Measurements from ENCODE around the gene OFD1.

OFD1 gene

DNA sequence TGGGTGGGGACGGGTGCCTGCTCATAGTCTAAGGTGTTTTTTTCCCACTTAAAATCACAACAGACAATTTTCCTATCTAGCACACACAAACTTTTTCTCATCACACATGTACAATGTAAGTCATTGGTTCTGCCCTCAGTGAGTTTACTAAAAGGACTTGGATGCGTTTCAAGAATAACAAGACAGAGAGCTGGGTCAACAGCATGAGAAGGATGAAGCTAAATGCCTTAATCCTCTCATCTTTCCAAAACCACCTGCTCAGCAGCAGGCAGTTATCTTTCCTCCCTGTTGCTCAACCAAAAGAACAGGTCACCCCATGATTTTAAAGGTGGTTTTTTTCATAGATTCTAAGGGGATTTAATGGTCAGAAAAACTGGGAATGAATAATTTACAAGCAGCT lies 40.1 kb downstream of the OFD1 start:
- Histone ChIP-seq H3K9ac (ENCODE audit: low read length) (no peak overlapping the region), H3K27ac (ENCODE audit: low read length) (no peak overlapping the region), H3K4me1 (ENCODE audit: low read length) (no peaks in the 10 kb centered on the region), H2AFZ (ENCODE audit: low read length) (no peak overlapping the region), H3K9me3 (replicated peaks; ENCODE audit: insufficient read depth, low read length) (no peaks in the 10 kb centered on the region), H3K9me2 (replicated peaks; ENCODE audit: insufficient read depth, low read length) (no peaks in the 10 kb centered on the region), H3F3A (ENCODE audit: insufficient read depth, low read length) (no peaks in the 10 kb centered on the region), H3K4me3 (ENCODE audit: low read length) (no peak overlapping the region), H3K79me2 (ENCODE audit: low read length) (no peaks in the 10 kb centered on the region), H3K4me2 (ENCODE audit: low read depth, low read length) (no peak overlapping the region), H4K20me1 (ENCODE audit: insufficient read depth, low read length) (no peaks in the 10 kb centered on the region), H3K36me3 (replicated peaks; ENCODE audit: insufficient read depth, low read length) (no peaks in the 10 kb centered on the region), H3K27me3 (replicated peaks; ENCODE audit: insufficient read depth, low read length) (no peaks in the 10 kb centered on the region)
- TF ChIP-seq, protein P1, sequence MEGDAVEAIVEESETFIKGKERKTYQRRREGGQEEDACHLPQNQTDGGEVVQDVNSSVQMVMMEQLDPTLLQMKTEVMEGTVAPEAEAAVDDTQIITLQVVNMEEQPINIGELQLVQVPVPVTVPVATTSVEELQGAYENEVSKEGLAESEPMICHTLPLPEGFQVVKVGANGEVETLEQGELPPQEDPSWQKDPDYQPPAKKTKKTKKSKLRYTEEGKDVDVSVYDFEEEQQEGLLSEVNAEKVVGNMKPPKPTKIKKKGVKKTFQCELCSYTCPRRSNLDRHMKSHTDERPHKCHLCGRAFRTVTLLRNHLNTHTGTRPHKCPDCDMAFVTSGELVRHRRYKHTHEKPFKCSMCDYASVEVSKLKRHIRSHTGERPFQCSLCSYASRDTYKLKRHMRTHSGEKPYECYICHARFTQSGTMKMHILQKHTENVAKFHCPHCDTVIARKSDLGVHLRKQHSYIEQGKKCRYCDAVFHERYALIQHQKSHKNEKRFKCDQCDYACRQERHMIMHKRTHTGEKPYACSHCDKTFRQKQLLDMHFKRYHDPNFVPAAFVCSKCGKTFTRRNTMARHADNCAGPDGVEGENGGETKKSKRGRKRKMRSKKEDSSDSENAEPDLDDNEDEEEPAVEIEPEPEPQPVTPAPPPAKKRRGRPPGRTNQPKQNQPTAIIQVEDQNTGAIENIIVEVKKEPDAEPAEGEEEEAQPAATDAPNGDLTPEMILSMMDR (IDR thresholded peaks at IDR 0.05; ENCODE audit: low read length): no peak
- TF ChIP-seq EZH2 (optimal IDR thresholded peaks at IDR 0.05; ENCODE audit: low read depth, low read length) (no peak), EZH2phosphoT487 (IDR thresholded peaks at IDR 0.05; ENCODE audit: low read length) (no peak)
- no peak for DNase-seq

DNA sequence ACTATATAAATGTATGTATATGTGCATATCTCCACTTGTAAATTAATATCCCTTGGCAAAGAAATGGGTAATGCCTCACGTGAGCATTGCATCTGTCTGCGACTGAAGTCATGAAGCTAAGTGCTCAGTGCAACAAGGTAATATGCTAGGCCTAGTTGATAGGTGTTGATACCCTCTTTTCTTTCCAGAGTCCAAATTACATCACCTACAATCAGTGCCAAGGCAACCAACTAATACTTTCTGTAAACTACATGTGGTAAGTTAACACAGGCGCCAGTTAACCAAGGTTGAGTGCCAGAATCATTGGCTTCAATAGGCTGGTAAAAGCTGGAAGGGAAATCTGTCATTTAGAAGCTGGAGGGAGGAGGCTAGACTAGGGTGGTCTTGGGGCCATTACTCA lies 41.3 kb downstream of the OFD1 start:
- H3K4me3 ChIP-seq (ENCODE audit: low read length): no peak overlapping the region
- H3K27me3 ChIP-seq (replicated peaks; ENCODE audit: insufficient read depth, low read length): no peaks in the 10 kb centered on the region
- H2AFZ ChIP-seq (ENCODE audit: low read length): no peak overlapping the region
- H3K9ac ChIP-seq (ENCODE audit: low read length): no peak overlapping the region
- H3K9me3 ChIP-seq (replicated peaks; ENCODE audit: insufficient read depth, low read length): no peaks in the 10 kb centered on the region
- H3K27ac ChIP-seq (ENCODE audit: low read length): no peak overlapping the region
- H3K4me2 ChIP-seq (ENCODE audit: low read depth, low read length): no peak overlapping the region
- no peaks in the 10 kb centered on the region for H3F3A ChIP-seq (ENCODE audit: insufficient read depth, low read length)
- no peaks in the 10 kb centered on the region for H3K36me3 ChIP-seq (replicated peaks; ENCODE audit: insufficient read depth, low read length)
- no peak for DNase-seq
- H4K20me1 ChIP-seq (ENCODE audit: insufficient read depth, low read length): no peaks in the 10 kb centered on the region
- H3K79me2 ChIP-seq (ENCODE audit: low read length): no peaks in the 10 kb centered on the region
- H3K4me1 ChIP-seq (ENCODE audit: low read length): no peaks in the 10 kb centered on the region
- no peaks in the 10 kb centered on the region for H3K9me2 ChIP-seq (replicated peaks; ENCODE audit: insufficient read depth, low read length)
- no peak for TF ChIP-seq EZH2phosphoT487 (IDR thresholded peaks at IDR 0.05; ENCODE audit: low read length)
- TF ChIP-seq, protein P1 (IDR thresholded peaks at IDR 0.05; ENCODE audit: low read length): no peak
- TF ChIP-seq EZH2 (optimal IDR thresholded peaks at IDR 0.05; ENCODE audit: low read depth, low read length): no peak

DNA sequence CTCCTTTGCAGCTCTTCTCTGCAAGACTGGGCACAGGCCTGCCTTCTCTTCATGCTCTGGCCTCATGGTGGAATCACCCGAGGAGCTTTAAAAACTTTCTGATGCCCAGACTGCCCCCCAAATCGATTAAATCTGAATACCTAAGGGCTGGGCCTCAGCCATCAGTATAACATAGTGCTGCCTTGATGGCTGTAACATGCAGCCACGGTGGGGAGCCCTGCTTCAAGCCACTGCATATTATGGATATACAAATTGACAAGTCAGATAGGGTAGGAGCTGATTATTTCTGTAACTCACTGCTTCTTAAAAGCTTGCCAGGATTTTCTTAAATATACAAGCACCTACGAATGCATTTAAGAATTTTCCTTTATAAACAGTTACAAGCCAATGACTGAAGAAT lies 41.8 kb downstream of the OFD1 start:
- Histone ChIP-seq H3K79me2 (ENCODE audit: low read length) (no peaks in the 10 kb centered on the region), H3K4me3 (ENCODE audit: low read length) (no peak overlapping the region), H2AFZ (ENCODE audit: low read length) (no peak overlapping the region), H4K20me1 (ENCODE audit: insufficient read depth, low read length) (no peaks in the 10 kb centered on the region), H3K9me2 (replicated peaks; ENCODE audit: insufficient read depth, low read length) (no peaks in the 10 kb centered on the region), H3K4me2 (ENCODE audit: low read depth, low read length) (no peak overlapping the region), H3F3A (ENCODE audit: insufficient read depth, low read length) (no peaks in the 10 kb centered on the region), H3K4me1 (ENCODE audit: low read length) (no peaks in the 10 kb centered on the region), H3K9ac (ENCODE audit: low read length) (no peak overlapping the region), H3K27ac (ENCODE audit: low read length) (no peak overlapping the region), H3K27me3 (replicated peaks; ENCODE audit: insufficient read depth, low read length) (no peaks in the 10 kb centered on the region), H3K36me3 (replicated peaks; ENCODE audit: insufficient read depth, low read length) (no peaks in the 10 kb centered on the region), H3K9me3 (replicated peaks; ENCODE audit: insufficient read depth, low read length) (no peaks in the 10 kb centered on the region)
- TF ChIP-seq, protein P1 (IDR thresholded peaks at IDR 0.05; ENCODE audit: low read length): no peak
- TF ChIP-seq EZH2phosphoT487 (IDR thresholded peaks at IDR 0.05; ENCODE audit: low read length): no peak
- no peak for TF ChIP-seq EZH2 (optimal IDR thresholded peaks at IDR 0.05; ENCODE audit: low read depth, low read length)
- DNase-seq: no peak
